GM12878 (cell line): ENCODE data around the gene IL4.

Source experiments
- ATF7 ChIP-seq: fragments of 450-650 bp; IDR thresholded peaks from 2 replicates; pipeline ENCODE4 v1.6.1; 2016; ENCODE audit warnings: low read depth, mild to moderate bottlenecking
- BCLAF1 ChIP-seq: fragments of 450-650 bp; IDR thresholded peaks from 2 replicates; pipeline ENCODE4 v1.6.1; 2017; ENCODE audit warnings: antibody characterized with exemption, mild to moderate bottlenecking, moderate library complexity
- CTCF ChIP-seq, 3 experiments: IDR thresholded peaks in 2 of 3; conservative IDR thresholded peaks in 1 of 3; 2 replicates each; pipeline ENCODE4 v1.5.1; 2011; ENCODE audit warnings: low read depth in 3 of 3, low read length in 3 of 3, mild to moderate bottlenecking in 3 of 3, control low read depth in 2 of 3, moderate library complexity in 2 of 3, inconsistent platforms in 1 of 3, mixed read lengths in 1 of 3; ENCODE audit not compliant: control insufficient read depth in 2 of 3, insufficient read depth in 1 of 3; ENCODE audit errors: extremely low read depth in 1 of 3
- LARP7 ChIP-seq: fragments of 450-650 bp; IDR thresholded peaks from 2 replicates; pipeline ENCODE4 v1.6.1; 2017; ENCODE audit warnings: mild to moderate bottlenecking
- POU2F2 ChIP-seq: IDR thresholded peaks from 3 replicates; pipeline ENCODE4 v1.6.1; 2011; ENCODE audit warnings: low read depth, mild to moderate bottlenecking, low read length, borderline replicate concordance
- RAD51 ChIP-seq: fragments of 450-650 bp; IDR thresholded peaks from 2 replicates; pipeline ENCODE4 v1.6.1; 2016; ENCODE audit warnings: moderate library complexity, mild to moderate bottlenecking, inconsistent platforms
- RFX5 ChIP-seq: IDR thresholded peaks from 2 replicates; pipeline ENCODE4 v1.6.1; 2011; ENCODE audit warnings: low read depth, low read length, improper control_type of control experiment
- SMAD1 ChIP-seq: fragments of 450-650 bp; IDR thresholded peaks from 2 replicates; pipeline ENCODE4 v1.6.1; 2018; ENCODE audit warnings: mild to moderate bottlenecking, low read depth; ENCODE audit not compliant: partially characterized antibody
- WRNIP1 ChIP-seq: IDR thresholded peaks from 2 replicates; pipeline ENCODE4 v1.6.1; 2011; ENCODE audit warnings: low read depth, low read length, improper control_type of control experiment, borderline replicate concordance
- YY1 ChIP-seq: IDR thresholded peaks from 2 replicates; pipeline ENCODE4 v1.6.1; 2011; ENCODE audit warnings: low read depth, mild to moderate bottlenecking, low read length
- ZNF217 ChIP-seq: fragments of 450-650 bp; IDR thresholded peaks from 2 replicates; pipeline ENCODE4 v1.6.1; 2017; ENCODE audit warnings: antibody characterized with exemption, mild to moderate bottlenecking

- TF ChIP-seq POU2F2 (no peak), RAD51 (no peak), ATF7 (no peak), BCLAF1 (no peak), ZNF217 (no peak), CTCF (IDR thresholded peaks at IDR 0.05 in 2 of 3, conservative IDR thresholded peaks at IDR 0.05 in 1 of 3; ENCODE audit: control insufficient read depth in 2 of 3, extremely low read depth in 1 of 3, insufficient read depth in 1 of 3, low read depth in 3 of 3, low read length in 3 of 3) (no peak), YY1 (no peak), SMAD1 (no peak), RFX5 (no peak), LARP7 (no peak), WRNIP1 (no peak)
Observed at GRCh38 chr5:132666310-132667123, 7.3 kb upstream of the IL4 start.
